ENCODE measurements around the gene STIM1. TPM values are rescaled to one million over a fixed set of nuclear protein-coding genes. Genes with fewer than 3 reads are reported as not detected.
"Not testable (repeated sequence)": the region's sequence is repeated elsewhere in the genome, so short reads cannot be mapped to it uniquely, and the experiment has no call there.

STIM1 gene
- 10 to 100 TPM; 62.9 to 68.5 TPM for total RNA-seq

DNA sequence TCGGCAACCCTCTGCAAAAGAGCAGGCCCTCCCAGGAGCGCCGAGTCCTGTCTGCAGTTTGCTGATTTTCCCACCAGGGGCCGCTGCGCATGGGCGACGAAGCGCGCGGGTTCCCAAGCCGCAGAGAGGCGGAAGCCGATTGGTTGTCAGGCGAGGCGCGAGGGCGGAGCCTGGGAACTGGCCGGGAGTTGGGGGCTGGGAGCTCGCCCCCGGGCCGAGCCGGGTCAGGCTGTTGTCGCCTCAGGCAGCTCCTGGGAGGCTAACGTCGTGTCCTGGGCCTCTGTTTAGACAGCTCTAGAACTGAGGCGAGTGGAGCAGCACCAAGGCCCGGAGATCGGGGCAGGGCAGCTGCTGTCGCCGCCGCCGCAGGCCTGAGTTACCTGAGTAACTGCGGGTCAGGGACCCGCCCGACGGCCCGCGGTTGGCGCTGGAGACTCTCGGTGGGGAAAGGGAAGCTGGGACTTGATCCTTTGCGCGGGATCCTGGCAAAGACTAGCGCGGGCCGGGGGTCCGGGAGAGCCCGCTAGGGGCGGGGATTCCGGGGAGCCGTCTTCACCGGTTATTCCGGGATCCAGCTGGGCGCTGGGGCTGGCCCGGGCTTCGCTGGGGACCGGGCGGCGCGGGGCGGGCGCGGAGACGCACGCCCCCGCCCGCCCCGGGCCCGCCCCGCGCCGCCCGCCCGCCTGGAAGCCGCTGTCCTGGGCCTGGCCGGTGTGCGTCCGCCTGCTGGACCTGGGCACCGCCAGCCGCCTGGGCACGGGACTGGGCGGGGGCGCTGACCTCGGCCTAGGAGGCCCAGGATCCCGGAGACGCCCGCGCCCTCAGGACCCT, at the start of gene STIM1:
Gene STIM1, plus strand, starts transcription at position 688 of the 831 bp plus-strand sequence. CDS start 607 bp downstream, outside the sequence.
- peak within 1 kb of the TSS; percentile 98 for H3K27ac Mint-ChIP-seq
- intact Hi-C loops (cut with micrococcal nuclease), result loop anchor here (1.0 kb wide), 15 partner anchors 14 to 239 kb away; partner anchors contain the start of genes NUP98 and RRM1
- no peaks in the 10 kb centered on the region for H3K27me3 Mint-ChIP-seq (ENCODE audit: low read depth)
- peak within 1 kb of the TSS; percentile 97 for H3K4me3 Mint-ChIP-seq
- peak; percentile 99 for DNase-seq
- peaks cover 3% of the 10 kb centered on the region for H3K36me3 Mint-ChIP-seq (ENCODE audit: low read depth)
- peaks cover 55% of the 10 kb centered on the region for H3K4me1 Mint-ChIP-seq (ENCODE audit: low read depth)
- CTCF ChIA-PET, result interaction anchor here (0.7 to 23.9 kb wide), 57 partner anchors 12 to 239 kb away, joined by 3 to 573 read pairs (median 5); partner anchors contain the start of genes NUP98, PGAP2, RHOG and RRM1
- no peaks in the 10 kb centered on the region for H3K9me3 Mint-ChIP-seq

DNA sequence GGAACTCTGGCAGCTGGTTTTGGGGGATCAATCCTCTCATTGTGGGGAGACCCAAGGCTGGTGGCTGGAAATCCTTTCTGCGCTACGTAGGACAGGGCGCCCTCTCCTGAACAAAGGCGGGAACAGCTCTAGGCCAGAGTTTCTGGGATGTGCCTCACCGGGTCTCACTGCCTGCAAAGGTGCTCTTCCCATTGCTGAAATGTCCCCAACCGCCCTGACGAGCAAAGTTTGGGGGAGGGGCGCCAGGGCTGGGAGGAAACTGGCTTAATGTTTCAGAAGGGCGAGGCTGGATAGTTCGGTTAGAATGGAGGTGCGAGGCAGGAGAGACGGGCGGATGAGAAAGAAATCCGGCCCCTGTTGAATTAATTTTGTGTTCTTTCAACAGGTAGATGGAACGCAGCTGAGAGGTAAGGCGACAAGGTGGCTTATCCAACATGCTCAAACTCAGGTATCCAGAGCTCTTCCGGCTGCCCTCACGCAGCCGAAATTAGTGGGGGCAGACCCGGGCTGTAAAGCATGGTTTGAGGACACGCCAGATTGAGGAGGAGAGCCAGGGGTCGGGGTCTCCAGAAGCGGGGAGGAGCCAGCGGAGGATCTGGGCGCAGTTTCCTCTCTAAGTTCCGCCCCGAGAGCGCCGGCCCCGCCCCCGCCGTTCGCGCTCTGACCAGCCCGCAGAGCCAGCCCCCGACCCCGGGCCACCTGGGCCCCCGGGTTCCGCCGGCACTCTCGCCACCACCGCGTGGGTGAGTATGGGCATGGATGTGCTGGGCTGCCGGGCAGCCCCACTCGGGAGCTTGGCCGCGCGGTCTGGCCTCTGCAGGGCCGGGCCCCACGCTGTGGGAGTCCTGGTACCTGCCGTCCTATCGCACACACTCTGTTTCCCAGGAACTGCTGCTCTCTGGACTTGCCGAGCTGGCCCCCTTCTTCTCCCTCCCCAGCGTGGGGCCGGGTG, 47.3 kb upstream of the STIM1 start, which contains the start of gene PGAP2:
Gene PGAP2, plus strand, starts transcription at position 652 of the 952 bp plus-strand sequence. CDS start 2,700 bp downstream, outside the sequence.
- H3K27ac Mint-ChIP-seq, result peak within 1 kb of the TSS; percentile 91
- intact Hi-C loops (cut with micrococcal nuclease), result loop anchor here (1.0 to 5.0 kb wide), 5 partner anchors 23 to 193 kb away; no protein-coding TSS in a partner anchor
- peak; percentile 81 for DNase-seq
- H3K9me3 Mint-ChIP-seq, result no peaks in the 10 kb centered on the region
- peaks cover 18% of the 10 kb centered on the region for H3K4me1 Mint-ChIP-seq (ENCODE audit: low read depth)
- CTCF ChIA-PET, result interaction anchor here (0.6 to 3.6 kb wide), 32 partner anchors 8 to 265 kb away, joined by 3 to 54 read pairs (median 4); partner anchors contain the start of gene NUP98
- no peaks in the 10 kb centered on the region for H3K27me3 Mint-ChIP-seq (ENCODE audit: low read depth)
- peaks cover 9% of the 10 kb centered on the region for H3K36me3 Mint-ChIP-seq (ENCODE audit: low read depth)
- H3K4me3 Mint-ChIP-seq, result peak within 1 kb of the TSS; percentile 97

DNA sequence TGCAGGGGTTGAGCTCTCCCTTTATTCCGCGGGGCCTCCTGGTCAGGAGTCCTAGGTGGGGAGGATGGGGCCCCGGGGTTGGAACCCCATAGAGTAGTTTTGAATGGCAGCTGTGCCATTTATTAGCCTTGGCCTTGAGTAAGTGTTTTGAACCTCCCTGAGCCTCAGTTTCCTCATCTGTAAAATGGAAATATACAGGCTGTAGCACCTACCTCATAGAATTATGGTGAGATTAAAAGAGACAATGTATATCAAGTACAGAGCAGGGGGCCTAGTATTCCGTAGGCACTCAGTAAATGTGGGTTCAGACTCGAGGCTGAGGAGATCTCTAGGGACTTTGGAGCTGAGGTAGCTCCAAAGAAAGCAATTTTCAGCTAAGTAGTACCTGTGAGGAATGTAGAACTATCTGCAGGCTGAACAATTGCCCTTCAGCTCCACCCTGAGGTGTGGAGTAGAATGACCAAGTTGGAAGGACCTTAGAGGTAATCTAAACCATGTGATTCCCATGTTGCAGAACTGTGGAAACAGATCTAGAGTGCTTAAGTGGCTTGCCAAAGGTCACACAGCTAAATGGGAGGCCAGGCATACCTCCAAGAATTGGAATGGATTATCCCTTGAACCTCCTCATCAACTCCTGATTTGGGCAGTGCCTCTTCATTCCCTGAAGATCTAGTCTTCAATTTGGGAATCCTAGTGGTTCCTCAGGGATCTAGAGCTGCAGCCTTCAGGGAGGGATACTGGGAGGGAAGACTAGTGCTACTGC, 46.4 kb upstream of the STIM1 start:
- peak overlapping the region; percentile 97 for H3K4me3 Mint-ChIP-seq
- CTCF ChIA-PET, result interaction anchor here (0.6 to 3.6 kb wide), 24 partner anchors 10 to 264 kb away, joined by 3 to 54 read pairs (median 6); partner anchors contain the start of gene NUP98
- H3K4me1 Mint-ChIP-seq (ENCODE audit: low read depth), result peaks cover 18% of the 10 kb centered on the region
- no peaks in the 10 kb centered on the region for H3K9me3 Mint-ChIP-seq
- no peak overlapping the region for H3K27ac Mint-ChIP-seq
- intact Hi-C loops (cut with micrococcal nuclease), result loop anchor here (1.0 to 5.0 kb wide), 5 partner anchors 24 to 194 kb away; no protein-coding TSS in a partner anchor
- DNase-seq, result peak; percentile 59
- peaks cover 9% of the 10 kb centered on the region for H3K36me3 Mint-ChIP-seq (ENCODE audit: low read depth)
- H3K27me3 Mint-ChIP-seq (ENCODE audit: low read depth), result no peaks in the 10 kb centered on the region

DNA sequence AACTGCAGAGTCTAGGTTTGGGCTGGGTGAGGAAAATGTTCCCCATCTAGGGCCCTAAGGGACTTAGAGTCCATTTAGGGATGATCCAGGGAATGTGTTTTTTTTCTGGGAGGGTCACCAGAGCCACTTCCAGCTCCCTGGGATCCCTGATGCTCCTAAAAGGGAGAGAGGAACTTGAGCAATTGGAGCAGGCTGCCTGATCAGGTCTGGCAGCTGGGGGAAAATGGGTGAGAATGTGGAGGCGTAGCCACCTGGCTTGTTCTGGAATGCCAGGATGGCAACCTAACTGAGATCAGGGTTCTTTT, 45.9 kb upstream of the STIM1 start:
- no peak for DNase-seq
- Mint-ChIP-seq H3K4me1 (ENCODE audit: low read depth) (peaks cover 16% of the 10 kb centered on the region), H3K36me3 (ENCODE audit: low read depth) (peaks cover 9% of the 10 kb centered on the region), H3K9me3 (no peaks in the 10 kb centered on the region), H3K27me3 (ENCODE audit: low read depth) (no peaks in the 10 kb centered on the region), H3K27ac (no peak overlapping the region), H3K4me3 (no peak overlapping the region)
- intact Hi-C loops (cut with micrococcal nuclease), result loop anchor here (2.0 to 5.0 kb wide), 3 partner anchors 37 to 195 kb away; no protein-coding TSS in a partner anchor
- CTCF ChIA-PET, result interaction anchor here (0.9 to 3.6 kb wide), 19 partner anchors 10 to 263 kb away, joined by 3 to 54 read pairs (median 6); partner anchors contain the start of gene NUP98

DNA sequence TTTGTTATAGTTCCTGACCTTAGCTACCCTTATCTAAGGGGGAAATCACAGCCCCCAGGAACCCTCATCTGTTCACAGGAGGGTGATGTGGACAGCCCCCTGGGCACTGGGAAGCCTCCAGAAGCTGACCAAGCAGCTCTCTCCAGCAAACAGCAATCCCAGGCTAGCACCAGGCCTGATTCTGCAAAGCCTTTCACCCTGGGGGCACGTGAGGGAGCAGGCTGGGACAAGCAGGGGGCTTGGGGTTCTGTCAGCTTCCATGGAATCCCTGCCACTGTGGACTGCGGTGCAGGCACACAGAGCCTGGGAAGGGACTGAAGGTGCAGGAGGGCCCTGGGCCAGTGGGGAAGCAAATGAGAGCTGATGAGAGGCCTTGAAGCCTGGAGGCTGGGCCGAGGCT, 45.0 kb upstream of the STIM1 start:
- CTCF ChIA-PET, result interaction anchor here (0.6 to 1.9 kb wide), 5 partner anchors 9 to 83 kb away, joined by 3 to 5 read pairs (median 4); no protein-coding TSS in a partner anchor
- Mint-ChIP-seq H3K36me3 (ENCODE audit: low read depth) (peaks cover 9% of the 10 kb centered on the region), H3K27me3 (ENCODE audit: low read depth) (no peaks in the 10 kb centered on the region), H3K27ac (no peak overlapping the region), H3K4me3 (no peak overlapping the region), H3K4me1 (ENCODE audit: low read depth) (peaks cover 16% of the 10 kb centered on the region), H3K9me3 (no peaks in the 10 kb centered on the region)
- no peak for DNase-seq
- intact Hi-C loops (cut with micrococcal nuclease), result no loop called here

DNA sequence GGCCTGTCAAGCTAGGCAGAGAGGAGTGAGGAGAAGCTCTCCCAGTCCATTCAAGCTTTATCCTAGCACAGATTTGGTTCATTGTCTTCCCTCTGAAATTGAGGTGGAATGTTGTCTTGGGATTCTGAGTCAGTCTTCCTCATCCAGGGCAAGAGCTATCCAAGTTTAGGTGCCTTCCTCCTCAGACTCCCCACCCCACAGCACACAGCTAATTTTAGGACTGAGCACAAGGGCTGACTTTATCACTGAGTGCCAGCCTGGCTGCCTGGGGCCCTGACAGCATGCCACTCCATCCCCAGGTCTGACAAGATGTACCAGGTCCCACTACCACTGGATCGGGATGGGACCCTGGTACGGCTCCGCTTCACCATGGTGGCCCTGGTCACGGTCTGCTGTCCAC, 44.5 kb upstream of the STIM1 start:
- CTCF ChIA-PET, result interaction anchor here (1.2 to 1.9 kb wide), 3 partner anchors 9 to 44 kb away, joined by 4 to 6 read pairs (median 5); no protein-coding TSS in a partner anchor
- H3K9me3 Mint-ChIP-seq, result no peaks in the 10 kb centered on the region
- no peaks in the 10 kb centered on the region for H3K27me3 Mint-ChIP-seq (ENCODE audit: low read depth)
- DNase-seq, result no peak
- H3K4me3 Mint-ChIP-seq, result no peak overlapping the region
- H3K36me3 Mint-ChIP-seq (ENCODE audit: low read depth), result peaks cover 9% of the 10 kb centered on the region
- peaks cover 16% of the 10 kb centered on the region for H3K4me1 Mint-ChIP-seq (ENCODE audit: low read depth)
- intact Hi-C loops (cut with micrococcal nuclease), result no loop called here
- no peak overlapping the region for H3K27ac Mint-ChIP-seq

DNA sequence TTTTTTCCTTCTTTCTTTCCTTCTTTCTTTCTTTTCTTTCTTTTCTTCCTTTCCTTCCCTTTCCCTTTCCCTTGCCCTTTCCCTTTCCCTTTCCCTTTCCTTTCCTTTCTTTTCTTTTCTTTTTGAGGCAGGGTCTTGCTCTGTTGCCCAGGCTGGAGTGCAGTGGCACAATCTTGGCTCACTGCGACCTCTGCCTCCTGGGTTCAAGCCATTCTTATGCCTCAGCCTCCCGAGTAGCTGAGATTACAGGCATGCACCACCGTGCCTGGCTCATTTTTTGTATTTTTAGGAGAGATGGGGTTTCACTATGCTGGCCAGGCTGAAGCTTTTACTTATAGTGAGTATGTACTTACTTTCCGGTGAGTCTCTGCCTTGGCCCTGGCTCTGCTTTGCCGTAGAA, 40.6 kb upstream of the STIM1 start:
- H3K27ac Mint-ChIP-seq; intact Hi-C loops (cut with micrococcal nuclease); H3K36me3 Mint-ChIP-seq (ENCODE audit: low read depth); H3K4me3 Mint-ChIP-seq; H3K9me3 Mint-ChIP-seq; DNase-seq; H3K27me3 Mint-ChIP-seq (ENCODE audit: low read depth); H3K4me1 Mint-ChIP-seq (ENCODE audit: low read depth): not testable (repeated sequence)
- CTCF ChIA-PET, result interaction anchor here (1.7 to 3.6 kb wide), 2 partner anchors 131 to 258 kb away, joined by 5 to 11 read pairs; no protein-coding TSS in a partner anchor

DNA sequence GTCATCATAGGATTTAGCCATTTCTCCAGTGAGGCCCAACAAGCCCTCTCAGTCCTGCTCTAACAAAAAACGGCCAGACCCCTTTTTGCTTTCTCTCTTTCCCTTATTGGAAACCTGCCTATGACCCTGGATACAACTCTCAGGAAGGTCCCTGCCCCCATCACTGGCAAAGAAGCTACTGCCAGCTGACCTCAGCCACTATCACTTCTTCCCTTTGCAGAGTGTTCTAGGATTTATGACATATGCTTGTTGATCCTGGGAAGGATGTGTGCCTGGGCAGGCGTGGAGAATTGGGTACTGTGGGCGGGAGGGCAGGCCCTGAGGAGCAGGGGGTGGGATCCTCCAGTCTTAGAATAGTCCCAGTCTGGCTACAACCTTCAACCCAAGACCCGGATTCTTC, 39.6 kb upstream of the STIM1 start:
- Mint-ChIP-seq H3K27me3 (ENCODE audit: low read depth) (no peaks in the 10 kb centered on the region), H3K4me1 (ENCODE audit: low read depth) (no peaks in the 10 kb centered on the region), H3K27ac (no peak overlapping the region), H3K4me3 (no peak overlapping the region), H3K9me3 (no peaks in the 10 kb centered on the region), H3K36me3 (ENCODE audit: low read depth) (peaks cover 4% of the 10 kb centered on the region)
- no peak for DNase-seq
- intact Hi-C loops (cut with micrococcal nuclease), result no loop called here
- CTCF ChIA-PET, result interaction anchor here (0.6 to 1.1 kb wide), 2 partner anchors 9 to 11 kb away, joined by 3 to 4 read pairs; no protein-coding TSS in a partner anchor

DNA sequence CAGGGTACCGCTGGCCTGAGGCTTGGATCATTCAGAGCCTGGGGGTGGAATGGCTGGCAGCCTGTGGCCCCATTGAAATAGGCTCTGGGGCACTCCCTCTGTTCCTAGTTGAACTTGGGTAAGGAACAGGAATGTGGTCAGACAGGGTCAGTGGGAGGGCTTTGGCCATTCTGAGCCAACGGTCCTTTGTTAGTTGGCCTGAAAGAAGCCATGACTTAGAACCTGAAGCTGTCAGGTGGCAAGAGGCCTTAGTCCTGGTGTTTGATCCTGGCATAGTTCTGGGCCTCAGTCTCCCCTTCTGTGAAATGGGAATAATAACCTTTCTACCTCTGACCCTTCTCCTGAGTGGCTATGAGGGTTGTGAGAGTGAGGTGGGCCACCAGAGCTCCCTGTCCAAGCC, 38.8 kb upstream of the STIM1 start:
- Mint-ChIP-seq H3K27ac (no peak overlapping the region), H3K27me3 (ENCODE audit: low read depth) (no peaks in the 10 kb centered on the region), H3K36me3 (ENCODE audit: low read depth) (peaks cover 2% of the 10 kb centered on the region), H3K4me3 (no peak overlapping the region), H3K4me1 (ENCODE audit: low read depth) (no peaks in the 10 kb centered on the region), H3K9me3 (no peaks in the 10 kb centered on the region)
- DNase-seq, result no peak
- CTCF ChIA-PET, result interaction anchor here (1.1 to 1.8 kb wide), 2 partner anchors 10 to 256 kb away, joined by 4 read pairs; no protein-coding TSS in a partner anchor
- intact Hi-C loops (cut with micrococcal nuclease), result no loop called here

DNA sequence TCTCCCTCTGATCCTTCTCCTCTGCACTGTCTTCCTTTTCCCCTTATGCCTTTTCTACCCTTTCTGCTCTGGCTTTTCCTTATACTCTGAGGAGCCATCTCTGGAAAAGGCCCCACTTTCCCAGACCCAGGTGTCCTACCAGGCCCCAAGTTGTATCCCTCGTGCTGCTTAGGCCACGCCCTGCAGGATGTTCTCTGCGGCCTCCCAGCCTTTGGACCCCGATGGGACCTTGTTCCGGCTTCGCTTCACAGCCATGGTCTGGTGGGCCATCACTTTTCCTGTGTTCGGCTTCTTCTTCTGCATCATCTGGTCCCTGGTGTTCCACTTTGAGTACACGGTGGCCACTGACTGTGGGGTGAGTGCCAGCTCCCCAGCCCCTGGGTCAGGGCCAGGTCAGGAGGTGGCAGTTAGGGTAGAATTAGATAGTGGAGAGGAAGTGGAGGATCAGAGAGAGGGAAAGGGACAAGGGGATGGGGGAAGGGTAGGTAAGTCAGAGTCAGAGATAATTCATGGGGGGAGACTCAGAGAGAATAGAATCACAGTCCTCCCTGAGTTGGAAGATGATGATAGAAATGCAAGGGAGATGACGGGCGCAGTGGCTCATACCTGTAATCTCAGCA, 38.2 kb upstream of the STIM1 start:
- no peak overlapping the region for H3K4me3 Mint-ChIP-seq
- DNase-seq, result no peak
- intact Hi-C loops (cut with micrococcal nuclease), result no loop called here
- H3K27ac Mint-ChIP-seq, result no peak overlapping the region
- H3K36me3 Mint-ChIP-seq (ENCODE audit: low read depth), result no peaks in the 10 kb centered on the region
- H3K27me3 Mint-ChIP-seq (ENCODE audit: low read depth), result no peaks in the 10 kb centered on the region
- no peaks in the 10 kb centered on the region for H3K4me1 Mint-ChIP-seq (ENCODE audit: low read depth)
- no peaks in the 10 kb centered on the region for H3K9me3 Mint-ChIP-seq
- CTCF ChIA-PET, result interaction anchor here (1.8 kb wide), 1 partner anchor 255 kb away, joined by 4 read pairs; no protein-coding TSS in a partner anchor

DNA sequence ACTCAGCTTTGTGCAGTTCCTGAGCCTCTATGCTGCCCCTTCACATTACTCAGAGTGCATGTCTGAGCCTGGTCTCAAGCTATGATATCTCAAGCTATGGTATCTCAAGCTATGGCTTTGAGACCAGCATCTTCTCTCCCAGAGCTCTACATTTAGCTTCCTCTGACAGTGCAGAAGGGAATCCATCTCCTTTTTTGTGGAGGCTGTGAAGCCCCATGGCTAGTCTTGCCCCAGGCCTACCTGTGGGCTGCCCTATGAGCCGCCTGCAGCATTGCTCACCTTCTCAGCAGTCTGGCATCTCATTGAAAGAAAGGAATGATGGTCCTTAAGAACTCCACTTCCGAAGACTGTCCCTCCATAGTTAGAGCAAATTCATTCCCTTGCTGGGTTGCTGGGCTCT, 34.5 kb upstream of the STIM1 start:
- no peak overlapping the region for H3K27ac Mint-ChIP-seq
- intact Hi-C loops (cut with micrococcal nuclease), result no loop called here
- H3K27me3 Mint-ChIP-seq (ENCODE audit: low read depth), result no peaks in the 10 kb centered on the region
- CTCF ChIA-PET, result interaction anchor here (0.6 to 3.8 kb wide), 6 partner anchors 12 to 252 kb away, joined by 3 to 15 read pairs (median 4); partner anchors contain the start of gene RHOG
- no peak overlapping the region for H3K4me3 Mint-ChIP-seq
- H3K9me3 Mint-ChIP-seq, result no peaks in the 10 kb centered on the region
- H3K36me3 Mint-ChIP-seq (ENCODE audit: low read depth), result peaks cover 7% of the 10 kb centered on the region
- peaks cover 15% of the 10 kb centered on the region for H3K4me1 Mint-ChIP-seq (ENCODE audit: low read depth)
- no peak for DNase-seq

Measured in activated naive CD4-positive, alpha-beta T cell treated with anti-CD3 and anti-CD28 coated beads for 36 hours (primary cell).